Erythroblast (primary cell): ENCODE data around the gene MIA2.
"Not testable (repeated sequence)": the region's sequence is repeated elsewhere in the genome, so short reads cannot be mapped to it uniquely, and the experiment has no call there.

Experiments
- DNase-seq, 2 experiments: peaks; one replicate each; lab custom pipeline; 2025; lab: John Stamatoyannopoulos, UW
- GATA1 ChIP-seq: IDR thresholded peaks from 2 replicates; pipeline ENCODE4 v1.6.1; 2011; ENCODE audit warnings: low read depth, mild to moderate bottlenecking, control low read depth, low read length, moderate library complexity
- POLR2A ChIP-seq: IDR thresholded peaks from 2 replicates; pipeline ENCODE4 v1.6.1; 2011; ENCODE audit warnings: mild to moderate bottlenecking, low read length

The MIA2 gene

DNA sequence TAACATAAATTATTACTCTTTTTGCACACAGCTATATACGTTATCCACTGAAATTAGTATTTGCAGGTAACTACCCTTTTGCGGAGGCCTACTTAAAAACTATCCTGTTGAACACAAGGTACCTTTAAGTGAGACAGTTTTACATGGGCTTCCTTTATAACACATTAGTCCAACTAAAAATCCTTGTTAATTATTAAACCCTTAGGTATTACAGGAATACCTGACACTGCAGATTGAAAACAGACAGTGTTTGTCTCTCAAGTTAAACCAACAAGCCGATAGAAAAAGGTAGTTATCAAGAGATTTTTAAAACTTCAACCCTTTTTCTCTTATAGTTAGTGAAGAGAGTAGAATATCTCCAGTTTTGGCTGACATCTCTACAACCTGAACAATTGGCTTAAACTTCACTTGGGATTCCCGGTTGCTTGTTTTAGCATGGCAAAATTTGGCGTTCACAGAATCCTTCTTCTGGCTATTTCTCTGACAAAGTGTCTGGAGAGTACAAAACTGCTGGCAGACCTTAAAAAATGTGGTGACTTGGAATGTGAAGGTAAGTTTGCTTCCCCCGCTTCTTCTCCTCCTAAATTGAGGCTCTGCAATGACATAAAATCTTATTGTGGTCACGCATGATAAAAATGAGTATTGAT lies at the start of gene MIA2:
Gene MIA2, plus strand, starts transcription at position 236 of the 647 bp plus-strand sequence. Its CDS starts 200 bp downstream, at position 436.
- TF ChIP-seq GATA1 (no peak), POLR2A (no peak)
- no peak for DNase-seq

- no peak for DNase-seq
- TF ChIP-seq POLR2A (peak; percentile 17), GATA1 (no peak)
These were observed 49.0 kb upstream of the MIA2 start for GRCh38 chr14:39184628-39185255.

- TF ChIP-seq POLR2A (no peak), GATA1 (no peak)
- no peak for DNase-seq
These were observed 48.3 kb upstream of the MIA2 start for GRCh38 chr14:39185256-39186049.

DNA sequence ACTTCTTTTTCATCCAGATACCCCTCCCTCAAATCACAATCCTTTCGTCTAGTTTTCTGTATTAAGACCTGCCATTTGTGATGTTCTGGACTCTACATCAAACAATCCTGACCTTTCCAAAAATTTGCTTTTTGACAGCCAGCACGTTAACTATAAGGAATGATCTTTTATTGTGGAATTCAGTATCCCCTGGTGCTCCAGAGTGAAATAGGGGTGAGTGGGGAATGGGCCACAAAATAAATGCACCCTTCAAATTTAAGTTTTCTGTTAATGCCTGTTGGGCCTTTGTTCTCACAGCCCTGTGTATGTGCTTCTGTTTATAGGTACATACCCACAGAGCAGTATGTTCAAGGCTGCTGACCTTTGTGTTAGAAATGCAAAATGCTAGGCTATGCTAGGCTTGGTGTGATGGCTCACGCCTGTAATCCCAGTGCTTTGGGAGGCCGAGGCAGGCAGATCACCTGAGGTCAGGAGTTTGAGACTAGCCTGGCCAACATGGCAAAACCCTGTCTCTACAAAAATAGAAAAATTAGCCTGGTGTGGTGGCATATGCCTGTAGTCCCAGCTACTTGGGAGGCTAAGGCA lies 46.7 kb upstream of the MIA2 start:
- TF ChIP-seq POLR2A (no peak), GATA1 (no peak)
- DNase-seq: no peak

GRCh38 chr14:39203659-39204606 lies 29.8 kb upstream of the MIA2 start:
- TF ChIP-seq POLR2A: no peak
- TF ChIP-seq GATA1: no peak
- DNase-seq: peak in 1 of 2 experiments; percentile 11

- not testable (repeated sequence) for DNase-seq
These were observed 26.3 kb upstream of the MIA2 start for GRCh38 chr14:39207430-39207829.

DNA sequence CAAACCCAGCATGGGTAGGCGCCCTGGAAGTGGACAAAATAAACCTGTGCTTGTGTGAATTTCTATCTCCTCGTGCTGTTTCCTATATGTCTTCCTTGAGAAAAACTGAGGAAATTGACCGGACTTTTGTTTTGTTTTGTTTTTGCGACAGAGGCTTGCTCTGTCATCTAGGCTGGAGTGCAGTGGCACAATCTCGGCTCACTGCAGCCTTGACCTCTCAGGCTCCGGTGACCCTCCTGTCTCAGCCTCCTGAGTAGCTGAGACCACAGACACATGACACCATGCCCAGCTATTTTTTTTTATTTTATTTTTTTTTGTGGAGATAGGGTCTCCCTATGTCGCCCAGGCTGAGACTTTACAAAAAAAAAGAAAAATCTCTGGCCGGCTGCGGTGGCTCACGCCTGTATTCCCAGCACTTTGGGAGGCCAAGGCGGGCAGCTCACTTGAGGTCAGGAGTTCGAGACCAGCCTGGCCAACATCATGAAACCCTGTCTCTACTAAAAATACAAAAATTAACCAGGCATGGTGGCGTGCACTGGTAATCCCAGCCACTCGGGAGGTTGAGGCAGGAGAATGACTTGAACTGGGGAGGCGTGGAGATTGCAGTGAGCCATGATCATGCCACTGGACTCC lies 22.5 kb upstream of the MIA2 start:
- DNase-seq: no peak
- TF ChIP-seq GATA1: no peak
- no peak for TF ChIP-seq POLR2A

DNA sequence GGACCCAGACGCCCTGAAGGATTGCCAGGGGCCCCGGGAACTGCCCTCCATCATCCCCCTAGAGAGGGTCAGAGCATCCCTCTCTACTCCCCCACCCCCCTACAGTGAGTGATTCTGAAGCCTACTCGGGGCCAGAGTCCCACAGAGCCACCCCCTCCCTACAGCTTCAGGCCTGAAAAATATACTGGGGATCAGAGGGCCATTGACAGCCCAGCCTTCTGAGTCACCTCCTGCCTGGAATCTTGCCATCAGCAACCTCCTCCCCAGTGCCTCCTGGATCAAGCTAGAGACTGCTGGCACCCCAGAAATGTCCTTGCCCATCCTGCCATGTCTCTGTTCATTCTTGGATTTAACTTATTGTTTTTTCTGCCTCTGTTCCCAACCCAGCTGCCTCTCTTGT lies 21.7 kb upstream of the MIA2 start:
- DNase-seq: no peak
- TF ChIP-seq GATA1: no peak
- no peak for TF ChIP-seq POLR2A

- DNase-seq: no peak
- TF ChIP-seq GATA1 (no peak), POLR2A (no peak)
These were observed 21.0 kb upstream of the MIA2 start for GRCh38 chr14:39212693-39213092.

DNA sequence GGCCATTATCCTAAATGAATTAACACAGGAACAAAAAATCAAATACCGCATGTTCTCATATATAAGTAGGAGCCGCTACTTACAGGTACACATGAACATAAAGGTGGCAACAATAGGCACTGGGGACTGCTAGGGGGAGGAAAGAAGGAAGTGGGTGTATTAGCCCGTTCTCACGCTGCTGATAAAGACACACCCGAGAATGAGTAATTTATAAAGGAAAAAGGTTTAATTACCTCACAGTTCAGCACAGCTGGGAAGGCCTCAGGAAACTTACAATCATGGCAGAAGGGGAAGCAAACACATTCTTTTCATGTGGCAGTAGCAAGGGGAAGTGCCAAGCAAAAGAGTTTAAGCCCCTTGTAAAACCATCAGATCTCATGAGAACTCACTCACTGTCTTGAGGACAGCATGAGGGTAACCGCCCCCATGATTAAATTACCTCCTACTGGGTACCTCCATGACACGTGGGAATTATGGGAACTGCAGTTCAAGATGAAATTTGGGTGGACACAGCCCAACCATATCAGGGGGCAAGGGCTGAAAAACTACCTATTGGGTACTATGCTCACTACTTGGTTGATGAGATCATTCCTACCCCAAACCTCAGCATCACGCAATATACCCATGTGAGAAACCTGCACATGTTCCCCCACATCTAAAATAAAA lies 16.4 kb upstream of the MIA2 start:
- no peak for DNase-seq
- TF ChIP-seq GATA1 (no peak), POLR2A (no peak)

GRCh38 chr14:39218171-39218769 lies 15.4 kb upstream of the MIA2 start:
- TF ChIP-seq GATA1 (no peak), POLR2A (no peak)
- DNase-seq: no peak

- no peak for DNase-seq
- TF ChIP-seq GATA1: no peak
- TF ChIP-seq POLR2A: no peak
These were observed 14.6 kb upstream of the MIA2 start for GRCh38 chr14:39219075-39219499.

DNA sequence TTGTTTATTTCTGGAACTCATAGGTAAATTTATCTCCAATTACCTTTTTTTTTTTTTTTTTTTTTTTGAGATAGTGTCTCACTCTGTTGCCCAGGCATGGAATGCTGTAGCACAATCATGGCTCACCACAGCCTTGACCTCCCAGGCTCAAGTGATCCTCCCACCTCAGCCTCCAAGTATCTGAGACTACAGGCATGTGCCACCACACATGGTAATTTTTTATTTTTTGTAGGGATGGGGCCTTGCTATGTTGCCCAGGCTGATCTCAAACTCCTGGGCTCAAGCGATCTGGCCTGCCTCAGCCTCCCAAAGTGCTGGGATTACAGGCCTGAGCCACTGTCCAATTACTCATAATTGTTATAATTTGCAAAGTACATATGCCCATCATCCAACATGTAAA lies 13.2 kb upstream of the MIA2 start:
- DNase-seq: not testable (repeated sequence)
